Activated CD8-positive, alpha-beta memory T cell treated with anti-CD3 and anti-CD28 coated beads for 48 hours (primary cell): ENCODE data around the gene MT2A.
A peak's percentile ranks its signal among the peaks of the same experiment; 100 is the strongest.

Experiments
- DNase-seq, 3 experiments: peaks; one replicate each; pipeline ENCODE4 v3.0.0-alpha.2; 2020; ENCODE audit warnings: low read depth in 2 of 3, low spot score in 2 of 3

MT2A gene

GRCh38 chr16:56594292-56594619, 14.1 kb upstream of the MT2A start:
- DNase-seq, result no peak

GRCh38 chr16:56600398-56600999, 7.9 kb upstream of the MT2A start:
- no peak for DNase-seq

GRCh38 chr16:56601325-56601724, 7.1 kb upstream of the MT2A start:
- DNase-seq, result no peak

GRCh38 chr16:56603589-56603988, 4.8 kb upstream of the MT2A start:
- DNase-seq, result no peak

- DNase-seq, result no peak
These were observed 3.4 kb upstream of the MT2A start for GRCh38 chr16:56604966-56605365.

GRCh38 chr16:56605475-56605874, 2.9 kb upstream of the MT2A start:
- DNase-seq, result no peak

- no peak for DNase-seq
These were observed 2.3 kb upstream of the MT2A start for GRCh38 chr16:56606071-56606475.

GRCh38 chr16:56606476-56607108, 1.8 kb upstream of the MT2A start:
- no peak for DNase-seq

GRCh38 chr16:56607109-56607618, 1.2 kb upstream of the MT2A start:
- DNase-seq, result no peak

GRCh38 chr16:56607675-56608042, 725 bp upstream of the MT2A start:
- no peak for DNase-seq

GRCh38 chr16:56608876-56609462, 585 bp downstream of the MT2A start:
- DNase-seq, result no peak

GRCh38 chr16:56609463-56609921, 1.1 kb downstream of the MT2A start:
- no peak for DNase-seq

- peak in 1 of 3 experiments; percentile 41 for DNase-seq
These were observed 1.7 kb downstream of the MT2A start for GRCh38 chr16:56610017-56610608.

- no peak for DNase-seq
These were observed 2.3 kb downstream of the MT2A start for GRCh38 chr16:56610609-56611111.

- DNase-seq, result no peak
These were observed 3.0 kb downstream of the MT2A start for GRCh38 chr16:56611281-56611833.

- no peak for DNase-seq
These were observed 5.3 kb downstream of the MT2A start for GRCh38 chr16:56613706-56614105.

GRCh38 chr16:56614549-56614991, 6.2 kb downstream of the MT2A start:
- DNase-seq, result no peak

GRCh38 chr16:56615353-56615752, 7.0 kb downstream of the MT2A start:
- no peak for DNase-seq

GRCh38 chr16:56616608-56617211, 8.3 kb downstream of the MT2A start:
- DNase-seq, result no peak

- DNase-seq, result no peak
These were observed 9.1 kb downstream of the MT2A start for GRCh38 chr16:56617212-56618085.
